HEK293 (cell line): ENCODE data around the gene TANGO6.
"Not testable (repeated sequence)": the region's sequence is repeated elsewhere in the genome, so short reads cannot be mapped to it uniquely, and the experiment has no call there.

Experiments used
- CTCF ChIA-PET: fragments of 350-600 bp; formaldehyde crosslinking; extraction: SDS; loops from one replicate; lab custom pipeline; 2021; ENCODE audit warnings: antibody characterized with exemption; lab: Yijun Ruan, JAX
- POLR2A ChIA-PET: fragments of 300-600 bp; formaldehyde crosslinking; extraction: SDS; loops from one replicate; lab custom pipeline; 2020; ENCODE audit warnings: antibody characterized with exemption, inconsistent platforms; lab: Yijun Ruan, JAX
- H3K27ac ChIP-seq: fragments of 200-500 bp; sonication (Bioruptor generic); 2 replicates; pipeline ENCODE4 v1.5.1; 2014; ENCODE audit warnings: low read depth, low read length, control low read depth, inconsistent platforms; ENCODE audit errors: extremely low read depth
- H3K36me3 ChIP-seq, 2 experiments: fragments of 200-500 bp in 1 of 2; sonication (Bioruptor generic) in 1 of 2; 1 replicate in 1 of 2; 2 replicates in 1 of 2; pipeline ENCODE4 v1.5.1; 2014 to 2017; ENCODE audit warnings: inconsistent platforms in 2 of 2, low read length in 2 of 2; ENCODE audit not compliant: control insufficient read depth in 2 of 2, insufficient read depth in 1 of 2
- H3K4me1 ChIP-seq: fragments of 200-500 bp; sonication (Bioruptor generic); 2 replicates; pipeline ENCODE4 v1.5.1; 2014; ENCODE audit warnings: mild to moderate bottlenecking, low read length, inconsistent platforms; ENCODE audit not compliant: control insufficient read depth, insufficient read depth
- H3K4me3 ChIP-seq: 2 replicates; pipeline ENCODE4 v1.5.1; 2011; ENCODE audit warnings: low read depth, mild to moderate bottlenecking, control low read depth, low read length, moderate library complexity
- H3K9me3 ChIP-seq: fragments of 200-500 bp; sonication (Bioruptor generic); 2 replicates; pipeline ENCODE4 v1.5.1; 2014; ENCODE audit warnings: low read depth, low read length, inconsistent platforms; ENCODE audit not compliant: control insufficient read depth, insufficient read depth
- HOXC10 ChIP-seq: sonication (generic); formaldehyde crosslinking; IDR thresholded peaks from 2 replicates; pipeline ENCODE4 v1.8.1; 2023; ENCODE audit warnings: mild to moderate bottlenecking, missing genetic modification reagents
- KLF17 ChIP-seq: fragments of 450-650 bp; formaldehyde crosslinking; IDR thresholded peaks from 2 replicates; pipeline ENCODE4 v1.5.1; 2016; ENCODE audit warnings: missing biosample characterization, missing genetic modification characterization
- KLF8 ChIP-seq: fragments of 450-650 bp; formaldehyde crosslinking; IDR thresholded peaks from 2 replicates; pipeline ENCODE4 v1.5.1; 2016; ENCODE audit warnings: missing biosample characterization, missing genetic modification characterization
- ZIC2 ChIP-seq: fragments of 450-650 bp; formaldehyde crosslinking; IDR thresholded peaks from 2 replicates; pipeline ENCODE4 v1.5.1; 2016; ENCODE audit warnings: missing biosample characterization, missing genetic modification characterization
- ZNF148 ChIP-seq: fragments of 450-650 bp; formaldehyde crosslinking; IDR thresholded peaks from 2 replicates; pipeline ENCODE4 v1.5.0; 2017; ENCODE audit warnings: missing biosample characterization, missing genetic modification characterization, borderline replicate concordance
- ZNF16 ChIP-seq: fragments of 450-650 bp; formaldehyde crosslinking; IDR thresholded peaks from 2 replicates; pipeline ENCODE4 v1.5.1; 2016; ENCODE audit warnings: low read depth, missing biosample characterization, missing genetic modification characterization
- ZNF214 ChIP-seq: fragments of 450-650 bp; formaldehyde crosslinking; IDR thresholded peaks from 2 replicates; pipeline ENCODE4 v1.5.1; 2017; ENCODE audit warnings: missing biosample characterization, mild to moderate bottlenecking, missing genetic modification characterization, borderline replicate concordance
- ZNF571 ChIP-seq: fragments of 450-650 bp; formaldehyde crosslinking; IDR thresholded peaks from 2 replicates; pipeline ENCODE4 v1.5.0; 2017; ENCODE audit warnings: missing biosample characterization, missing genetic modification characterization
- ZNF600 ChIP-seq: fragments of 450-650 bp; formaldehyde crosslinking; IDR thresholded peaks from 2 replicates; pipeline ENCODE4 v1.5.1; 2016; ENCODE audit warnings: missing biosample characterization, missing genetic modification characterization
- ZNF670 ChIP-seq: fragments of 450-650 bp; formaldehyde crosslinking; IDR thresholded peaks from 2 replicates; pipeline ENCODE4 v1.5.1; 2016; ENCODE audit warnings: missing biosample characterization, missing genetic modification characterization, low read depth
- ZNF785 ChIP-seq: fragments of 450-650 bp; formaldehyde crosslinking; IDR thresholded peaks from 2 replicates; pipeline ENCODE4 v1.5.1; 2016; ENCODE audit warnings: missing biosample characterization, missing genetic modification characterization
- TF ChIP-seq, protein P1 (sequence below): fragments of 450-650 bp; formaldehyde crosslinking; IDR thresholded peaks from 2 replicates; pipeline ENCODE4 v1.5.1; 2017; ENCODE audit warnings: missing biosample characterization, missing genetic modification characterization
- TF ChIP-seq, protein P2 (sequence below): fragments of 450-650 bp; formaldehyde crosslinking; IDR thresholded peaks from 2 replicates; pipeline ENCODE4 v1.5.1; 2016; ENCODE audit warnings: missing biosample characterization, missing genetic modification characterization

The TANGO6 gene

DNA sequence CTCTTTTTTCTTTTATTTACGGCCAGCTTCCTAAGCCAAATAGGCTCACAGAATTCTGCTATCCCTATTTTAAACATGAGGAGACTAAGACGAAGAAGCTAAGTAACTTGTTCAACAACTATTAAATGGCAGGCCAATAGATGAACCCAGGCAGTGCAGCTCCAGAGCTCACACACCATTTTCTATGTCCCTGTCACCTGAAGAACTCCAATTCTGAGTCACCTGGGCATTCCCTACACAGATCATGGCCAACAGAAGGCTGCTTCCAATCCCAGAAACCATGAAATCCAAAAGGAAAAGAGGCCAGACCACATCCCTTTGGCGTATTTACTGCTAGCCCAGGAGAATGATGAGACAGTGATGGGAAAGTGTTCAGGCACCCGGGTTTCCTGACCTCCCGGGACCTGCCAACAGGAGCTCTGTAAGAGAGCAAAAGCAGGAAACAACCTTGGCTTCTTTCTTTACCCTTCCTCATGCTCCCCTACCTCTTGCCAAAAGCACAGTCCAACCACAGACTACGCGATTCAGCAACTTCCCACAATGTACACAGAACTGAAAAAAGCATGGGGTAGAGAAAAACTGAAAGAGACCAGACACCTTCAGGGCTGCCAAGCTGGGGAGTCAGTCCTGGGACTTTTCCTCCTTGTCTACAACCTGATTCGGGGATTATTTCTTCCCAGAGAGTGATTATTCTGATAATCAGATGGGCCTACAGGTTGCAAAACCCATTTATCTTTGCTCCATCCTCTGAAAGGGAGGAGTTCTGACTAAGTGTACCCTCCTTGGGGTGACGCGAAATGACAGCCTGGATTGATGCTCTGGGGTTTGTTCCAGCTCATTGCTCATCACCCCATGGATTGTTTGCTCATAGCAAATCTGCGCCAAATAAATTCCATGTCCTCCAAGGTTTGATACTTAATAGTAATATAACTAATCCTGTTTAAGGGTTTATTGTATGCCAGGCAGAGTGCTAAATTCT lies 214.4 kb downstream of the TANGO6 start:
- ChIA-PET CTCF (interaction anchor here (0.9 kb wide), 1 partner anchor 54 kb away, joined by 3 read pairs; no protein-coding TSS in a partner anchor), POLR2A (interaction anchor here (1.0 kb wide), 1 partner anchor 43 kb away, joined by 4 read pairs; no protein-coding TSS in a partner anchor)
- Histone ChIP-seq H3K4me1 (no peaks in the 10 kb centered on the region), H3K36me3 (no peaks in the 10 kb centered on the region; a peak in 1 of 3 replicates), H3K27ac (no peak overlapping the region), H3K4me3 (no peak overlapping the region), H3K9me3 (no peaks in the 10 kb centered on the region)
- TF ChIP-seq ZIC2 (tag by site-specific recombination) (no peak), KLF17 (tag by site-specific recombination) (no peak), ZNF16 (tag by site-specific recombination) (no peak), ZNF785 (tag by site-specific recombination) (no peak), ZNF148 (tag by site-specific recombination) (no peak), ZNF670 (no peak), ZNF600 (tag by site-specific recombination) (no peak), ZNF571 (no peak), KLF8 (no peak), ZNF214 (tag by site-specific recombination) (no peak), HOXC10 (no peak)
- TF ChIP-seq, protein P1, sequence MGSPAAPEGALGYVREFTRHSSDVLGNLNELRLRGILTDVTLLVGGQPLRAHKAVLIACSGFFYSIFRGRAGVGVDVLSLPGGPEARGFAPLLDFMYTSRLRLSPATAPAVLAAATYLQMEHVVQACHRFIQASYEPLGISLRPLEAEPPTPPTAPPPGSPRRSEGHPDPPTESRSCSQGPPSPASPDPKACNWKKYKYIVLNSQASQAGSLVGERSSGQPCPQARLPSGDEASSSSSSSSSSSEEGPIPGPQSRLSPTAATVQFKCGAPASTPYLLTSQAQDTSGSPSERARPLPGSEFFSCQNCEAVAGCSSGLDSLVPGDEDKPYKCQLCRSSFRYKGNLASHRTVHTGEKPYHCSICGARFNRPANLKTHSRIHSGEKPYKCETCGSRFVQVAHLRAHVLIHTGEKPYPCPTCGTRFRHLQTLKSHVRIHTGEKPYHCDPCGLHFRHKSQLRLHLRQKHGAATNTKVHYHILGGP (tag by site-specific recombination): no peak
- TF ChIP-seq, protein P2, sequence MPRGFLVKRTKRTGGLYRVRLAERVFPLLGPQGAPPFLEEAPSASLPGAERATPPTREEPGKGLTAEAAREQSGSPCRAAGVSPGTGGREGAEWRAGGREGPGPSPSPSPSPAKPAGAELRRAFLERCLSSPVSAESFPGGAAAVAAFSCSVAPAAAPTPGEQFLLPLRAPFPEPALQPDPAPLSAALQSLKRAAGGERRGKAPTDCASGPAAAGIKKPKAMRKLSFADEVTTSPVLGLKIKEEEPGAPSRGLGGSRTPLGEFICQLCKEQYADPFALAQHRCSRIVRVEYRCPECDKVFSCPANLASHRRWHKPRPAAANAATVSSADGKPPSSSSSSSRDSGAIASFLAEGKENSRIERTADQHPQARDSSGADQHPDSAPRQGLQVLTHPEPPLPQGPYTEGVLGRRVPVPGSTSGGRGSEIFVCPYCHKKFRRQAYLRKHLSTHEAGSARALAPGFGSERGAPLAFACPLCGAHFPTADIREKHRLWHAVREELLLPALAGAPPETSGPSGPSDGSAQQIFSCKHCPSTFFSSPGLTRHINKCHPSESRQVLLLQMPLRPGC (tag by site-specific recombination): no peak

DNA sequence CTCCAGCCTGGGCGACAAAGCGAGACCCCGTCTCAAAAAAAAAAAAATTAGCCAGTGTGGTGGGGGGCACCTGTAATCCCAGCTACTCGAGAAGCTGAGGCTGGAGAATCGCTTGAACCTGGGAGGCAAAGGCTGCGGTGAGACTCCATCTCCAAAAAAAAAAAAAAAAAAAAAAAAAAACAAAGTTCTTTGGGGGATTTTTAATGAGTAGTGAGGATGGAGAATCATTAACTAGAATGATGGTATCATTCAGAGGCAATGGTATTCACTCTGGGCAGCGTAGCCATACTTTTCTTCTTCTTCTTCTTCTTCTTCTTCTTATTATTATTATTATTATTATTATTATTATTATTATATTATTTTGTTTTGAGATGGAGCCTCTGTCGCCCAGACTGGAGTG lies 220.2 kb downstream of the TANGO6 start:
- H3K4me3 ChIP-seq, CTCF ChIA-PET, H3K36me3 ChIP-seq, H3K27ac ChIP-seq, H3K9me3 ChIP-seq, H3K4me1 ChIP-seq: not testable (repeated sequence)
- POLR2A ChIA-PET: interaction anchor here (0.7 kb wide), 1 partner anchor 19 kb away, joined by 3 read pairs; no protein-coding TSS in a partner anchor
